Spleen (tissue), 7 donors: ENCODE results near the gene ZFP14.
A peak's percentile ranks its signal among the peaks of the same experiment; 100 is the strongest.

Source experiments
- CTCF ChIP-seq, 11 experiments: fragments of 200-600 bp in 7 of 11; fragments of 450-650 bp in 4 of 11; sonication (generic) in 4 of 11; IDR thresholded peaks in 8 of 11; conservative IDR thresholded peaks in 3 of 11; 1 replicate in 7 of 11; 2 replicates in 4 of 11; pipeline versions ENCODE4 v1.4.0 to v1.8.0; 2016 to 2021; ENCODE audit warnings: antibody characterized with exemption in 11 of 11, inconsistent platforms in 4 of 11, mild to moderate bottlenecking in 1 of 11
- POLR2A ChIP-seq, 3 donors: fragments of 450-650 bp; IDR thresholded peaks; one replicate each; pipeline ENCODE4 v1.5.1; 2017; ENCODE audit warnings: antibody characterized with exemption in 3 of 3, mild to moderate bottlenecking in 1 of 3
- POLR2AphosphoS5 ChIP-seq, 3 donors: sonication (generic); formaldehyde crosslinking; IDR thresholded peaks; one replicate each; pipeline ENCODE4 v1.5.1; 2017; ENCODE audit warnings: antibody characterized with exemption in 3 of 3
- donor health status: DM: no; HTN: no; CAD: no; lungs with moderate emphysema.
- donor health status: DM: no; HTN: no; CAD: no.
- donor health status: DM: no; HTN: no; CAD: no.

GRCh38 chr19:36421749-36422481, 42.9 kb upstream of the ZFP14 start:
- TF ChIP-seq CTCF (IDR thresholded peaks at IDR 0.05 in 8 of 11, conservative IDR thresholded peaks at IDR 0.05 in 3 of 11) (no peak), POLR2A (IDR thresholded peaks at IDR 0.05) (no peak), POLR2AphosphoS5 (IDR thresholded peaks at IDR 0.05) (peak in 2 of 3 donors; percentile 6 to 15)
